HEK293 (cell line): ENCODE measurements around the gene AQP10.

Source experiments
- YY1 ChIP-seq: fragments of 450-650 bp; formaldehyde crosslinking; IDR thresholded peaks from 2 replicates; pipeline ENCODE4 v1.5.1; 2018; ENCODE audit warnings: missing biosample characterization, missing genetic modification characterization
- ZNF23 ChIP-seq: fragments of 450-650 bp; formaldehyde crosslinking; IDR thresholded peaks from 2 replicates; pipeline ENCODE4 v1.5.1; 2016; ENCODE audit warnings: missing biosample characterization, missing genetic modification characterization, borderline replicate concordance
- ZNF239 ChIP-seq: fragments of 450-650 bp; formaldehyde crosslinking; IDR thresholded peaks from 2 replicates; pipeline ENCODE4 v1.5.1; 2016; ENCODE audit warnings: missing biosample characterization, missing genetic modification characterization
- ZNF354C ChIP-seq: fragments of 450-650 bp; formaldehyde crosslinking; IDR thresholded peaks from 2 replicates; pipeline ENCODE4 v1.5.1; 2016; ENCODE audit warnings: missing biosample characterization, missing genetic modification characterization, low read depth, borderline replicate concordance
- ZNF391 ChIP-seq: fragments of 450-650 bp; formaldehyde crosslinking; IDR thresholded peaks from 2 replicates; pipeline ENCODE4 v1.5.1; 2016; ENCODE audit warnings: low read depth, missing biosample characterization, missing genetic modification characterization, borderline replicate concordance
- ZNF555 ChIP-seq: fragments of 450-650 bp; formaldehyde crosslinking; conservative IDR thresholded peaks from 2 replicates; pipeline ENCODE4 v1.5.1; 2017; ENCODE audit warnings: missing biosample characterization, mild to moderate bottlenecking, missing genetic modification characterization, inconsistent platforms
- TF ChIP-seq, protein P1 (sequence below): fragments of 450-650 bp; formaldehyde crosslinking; IDR thresholded peaks from 2 replicates; pipeline ENCODE4 v1.5.1; 2016; ENCODE audit warnings: missing biosample characterization, missing genetic modification characterization
- TF ChIP-seq, protein P2 (sequence below): fragments of 450-650 bp; formaldehyde crosslinking; optimal IDR thresholded peaks from 2 replicates; pipeline ENCODE3; 2016; ENCODE audit warnings: missing biosample characterization, mild to moderate bottlenecking, missing genetic modification characterization
- TF ChIP-seq, protein P3 (sequence below): fragments of 450-650 bp; formaldehyde crosslinking; IDR thresholded peaks from 2 replicates; pipeline ENCODE4 v1.5.1; 2017; ENCODE audit warnings: missing biosample characterization, missing genetic modification characterization
- TF ChIP-seq, protein P4 (sequence below): fragments of 450-650 bp; formaldehyde crosslinking; IDR thresholded peaks from 2 replicates; pipeline ENCODE4 v1.5.1; 2016; ENCODE audit warnings: missing biosample characterization, missing genetic modification characterization

DNA sequence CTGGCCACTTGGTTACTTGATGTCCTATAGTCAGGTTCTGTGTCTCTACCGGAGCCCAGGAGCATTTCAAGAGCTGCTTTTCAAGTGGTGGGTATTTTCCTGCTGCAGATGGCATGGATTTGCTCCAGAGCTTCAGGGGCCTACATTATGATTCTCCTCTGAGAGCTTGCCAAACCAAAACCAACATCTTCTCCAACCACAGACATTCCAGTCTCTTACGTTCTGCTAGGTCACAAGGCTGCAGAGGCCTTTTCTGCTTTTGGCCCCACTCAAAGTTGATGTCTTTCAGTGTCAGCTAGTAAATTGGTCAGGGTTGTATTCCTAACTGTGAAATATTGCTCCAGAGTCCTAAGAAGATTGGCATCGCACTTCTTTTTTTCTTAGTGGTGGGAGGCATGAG, 14.7 kb upstream of the AQP10 start:
- TF ChIP-seq ZNF555 (tag by site-specific recombination), result no peak
- TF ChIP-seq ZNF239 (tag by site-specific recombination), result no peak
- no peak for TF ChIP-seq ZNF391 (tag by site-specific recombination)
- no peak for TF ChIP-seq YY1 (tag by site-specific recombination)
- TF ChIP-seq, protein P1, sequence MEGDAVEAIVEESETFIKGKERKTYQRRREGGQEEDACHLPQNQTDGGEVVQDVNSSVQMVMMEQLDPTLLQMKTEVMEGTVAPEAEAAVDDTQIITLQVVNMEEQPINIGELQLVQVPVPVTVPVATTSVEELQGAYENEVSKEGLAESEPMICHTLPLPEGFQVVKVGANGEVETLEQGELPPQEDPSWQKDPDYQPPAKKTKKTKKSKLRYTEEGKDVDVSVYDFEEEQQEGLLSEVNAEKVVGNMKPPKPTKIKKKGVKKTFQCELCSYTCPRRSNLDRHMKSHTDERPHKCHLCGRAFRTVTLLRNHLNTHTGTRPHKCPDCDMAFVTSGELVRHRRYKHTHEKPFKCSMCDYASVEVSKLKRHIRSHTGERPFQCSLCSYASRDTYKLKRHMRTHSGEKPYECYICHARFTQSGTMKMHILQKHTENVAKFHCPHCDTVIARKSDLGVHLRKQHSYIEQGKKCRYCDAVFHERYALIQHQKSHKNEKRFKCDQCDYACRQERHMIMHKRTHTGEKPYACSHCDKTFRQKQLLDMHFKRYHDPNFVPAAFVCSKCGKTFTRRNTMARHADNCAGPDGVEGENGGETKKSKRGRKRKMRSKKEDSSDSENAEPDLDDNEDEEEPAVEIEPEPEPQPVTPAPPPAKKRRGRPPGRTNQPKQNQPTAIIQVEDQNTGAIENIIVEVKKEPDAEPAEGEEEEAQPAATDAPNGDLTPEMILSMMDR (tag by site-specific recombination), result no peak
- no peak for TF ChIP-seq ZNF23 (tag by site-specific recombination)
- TF ChIP-seq, protein P2, sequence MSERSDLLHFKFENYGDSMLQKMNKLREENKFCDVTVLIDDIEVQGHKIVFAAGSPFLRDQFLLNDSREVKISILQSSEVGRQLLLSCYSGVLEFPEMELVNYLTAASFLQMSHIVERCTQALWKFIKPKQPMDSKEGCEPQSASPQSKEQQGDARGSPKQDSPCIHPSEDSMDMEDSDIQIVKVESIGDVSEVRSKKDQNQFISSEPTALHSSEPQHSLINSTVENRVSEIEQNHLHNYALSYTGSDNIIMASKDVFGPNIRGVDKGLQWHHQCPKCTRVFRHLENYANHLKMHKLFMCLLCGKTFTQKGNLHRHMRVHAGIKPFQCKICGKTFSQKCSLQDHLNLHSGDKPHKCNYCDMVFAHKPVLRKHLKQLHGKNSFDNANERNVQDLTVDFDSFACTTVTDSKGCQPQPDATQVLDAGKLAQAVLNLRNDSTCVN, result no peak
- TF ChIP-seq, protein P3, sequence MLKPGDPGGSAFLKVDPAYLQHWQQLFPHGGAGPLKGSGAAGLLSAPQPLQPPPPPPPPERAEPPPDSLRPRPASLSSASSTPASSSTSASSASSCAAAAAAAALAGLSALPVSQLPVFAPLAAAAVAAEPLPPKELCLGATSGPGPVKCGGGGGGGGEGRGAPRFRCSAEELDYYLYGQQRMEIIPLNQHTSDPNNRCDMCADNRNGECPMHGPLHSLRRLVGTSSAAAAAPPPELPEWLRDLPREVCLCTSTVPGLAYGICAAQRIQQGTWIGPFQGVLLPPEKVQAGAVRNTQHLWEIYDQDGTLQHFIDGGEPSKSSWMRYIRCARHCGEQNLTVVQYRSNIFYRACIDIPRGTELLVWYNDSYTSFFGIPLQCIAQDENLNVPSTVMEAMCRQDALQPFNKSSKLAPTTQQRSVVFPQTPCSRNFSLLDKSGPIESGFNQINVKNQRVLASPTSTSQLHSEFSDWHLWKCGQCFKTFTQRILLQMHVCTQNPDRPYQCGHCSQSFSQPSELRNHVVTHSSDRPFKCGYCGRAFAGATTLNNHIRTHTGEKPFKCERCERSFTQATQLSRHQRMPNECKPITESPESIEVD, result no peak
- TF ChIP-seq, protein P4, sequence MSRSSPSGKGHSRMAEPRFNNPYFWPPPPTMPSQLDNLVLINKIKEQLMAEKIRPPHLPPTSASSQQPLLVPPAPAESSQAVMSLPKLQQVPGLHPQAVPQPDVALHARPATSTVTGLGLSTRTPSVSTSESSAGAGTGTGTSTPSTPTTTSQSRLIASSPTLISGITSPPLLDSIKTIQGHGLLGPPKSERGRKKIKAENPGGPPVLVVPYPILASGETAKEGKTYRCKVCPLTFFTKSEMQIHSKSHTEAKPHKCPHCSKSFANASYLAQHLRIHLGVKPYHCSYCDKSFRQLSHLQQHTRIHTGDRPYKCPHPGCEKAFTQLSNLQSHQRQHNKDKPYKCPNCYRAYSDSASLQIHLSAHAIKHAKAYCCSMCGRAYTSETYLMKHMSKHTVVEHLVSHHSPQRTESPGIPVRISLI (tag by site-specific recombination), result no peak
- no peak for TF ChIP-seq ZNF354C (tag by site-specific recombination)
